Memory B cell (primary cell): Measurements from ENCODE around the gene ST6GALNAC5.

ENCODE experiments used
- ATAC-seq: fragments of 150-1000 bp; cut with Tn5 transposase; 2 replicates; pipeline ENCODE4 v1.10.0; 2021; ENCODE audit warnings: low read depth, mild to moderate bottlenecking, moderate library complexity
- DNase-seq, 2 donors: peaks; one replicate each; pipeline ENCODE4 v3.0.0; 2022; ENCODE audit warnings: low spot score in 2 of 2
- H3K27ac Mint-ChIP-seq: one replicate; pipeline ENCODE4 v1.8.0; 2022; ENCODE audit warnings: mild to moderate bottlenecking, moderate library complexity, mixed read lengths
- H3K27me3 Mint-ChIP-seq: one replicate; pipeline ENCODE4 v1.8.0; 2022; ENCODE audit warnings: mixed read lengths
- H3K36me3 Mint-ChIP-seq: one replicate; pipeline ENCODE4 v1.8.0; 2022; ENCODE audit warnings: mild to moderate bottlenecking, mixed read lengths
- H3K4me1 Mint-ChIP-seq: one replicate; pipeline ENCODE4 v1.8.0; 2022; ENCODE audit warnings: mixed read lengths
- H3K4me3 Mint-ChIP-seq: one replicate; pipeline ENCODE4 v1.8.0; 2022; ENCODE audit warnings: mild to moderate bottlenecking, moderate library complexity, mixed read lengths
- H3K9me3 Mint-ChIP-seq: one replicate; pipeline ENCODE4 v1.8.0; 2022; ENCODE audit warnings: mixed read lengths

Gene ST6GALNAC5

GRCh38 chr1:77018761-77019160 is 151.5 kb downstream of the ST6GALNAC5 start:
- H3K27ac Mint-ChIP-seq, result no peak overlapping the region
- H3K4me1 Mint-ChIP-seq, result no peaks in the 10 kb centered on the region
- no peak overlapping the region for H3K4me3 Mint-ChIP-seq
- no peaks in the 10 kb centered on the region for H3K36me3 Mint-ChIP-seq
- H3K9me3 Mint-ChIP-seq, result no peaks in the 10 kb centered on the region
- peaks cover 2% of the 10 kb centered on the region for H3K27me3 Mint-ChIP-seq
- DNase-seq (no peak), ATAC-seq (no peak)

- Mint-ChIP-seq H3K4me1 (no peaks in the 10 kb centered on the region), H3K36me3 (no peaks in the 10 kb centered on the region), H3K27ac (no peak overlapping the region), H3K27me3 (peaks cover 5% of the 10 kb centered on the region), H3K9me3 (no peaks in the 10 kb centered on the region), H3K4me3 (no peak overlapping the region)
- ATAC-seq (no peak), DNase-seq (no peak)
These were observed 154.5 kb downstream of the ST6GALNAC5 start for GRCh38 chr1:77021732-77022131.

DNA sequence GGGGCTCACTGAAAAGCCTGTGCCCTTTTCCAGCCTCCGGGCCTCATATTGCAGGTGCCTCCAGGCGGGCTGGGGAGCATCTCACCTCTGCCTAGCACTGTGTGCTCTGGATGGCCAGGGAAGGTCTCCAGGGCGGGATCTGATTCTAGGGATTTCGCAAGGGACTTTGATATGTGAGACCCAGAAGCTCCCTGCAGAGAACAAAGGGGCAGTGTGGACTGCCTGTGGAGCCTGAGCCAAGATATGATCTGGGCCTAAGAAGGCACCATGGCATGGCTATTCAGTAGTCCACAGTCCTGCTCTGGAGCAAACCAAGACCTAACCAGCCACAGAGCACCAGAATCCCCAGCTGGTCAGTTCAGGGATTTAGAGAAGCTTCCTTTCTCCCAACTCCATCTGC is 157.2 kb downstream of the ST6GALNAC5 start:
- H3K4me1 Mint-ChIP-seq, result no peaks in the 10 kb centered on the region
- ATAC-seq, result no peak
- no peaks in the 10 kb centered on the region for H3K36me3 Mint-ChIP-seq
- H3K27ac Mint-ChIP-seq, result no peak overlapping the region
- H3K9me3 Mint-ChIP-seq, result no peaks in the 10 kb centered on the region
- no peak overlapping the region for H3K4me3 Mint-ChIP-seq
- no peak for DNase-seq
- H3K27me3 Mint-ChIP-seq, result peaks cover 7% of the 10 kb centered on the region

DNA sequence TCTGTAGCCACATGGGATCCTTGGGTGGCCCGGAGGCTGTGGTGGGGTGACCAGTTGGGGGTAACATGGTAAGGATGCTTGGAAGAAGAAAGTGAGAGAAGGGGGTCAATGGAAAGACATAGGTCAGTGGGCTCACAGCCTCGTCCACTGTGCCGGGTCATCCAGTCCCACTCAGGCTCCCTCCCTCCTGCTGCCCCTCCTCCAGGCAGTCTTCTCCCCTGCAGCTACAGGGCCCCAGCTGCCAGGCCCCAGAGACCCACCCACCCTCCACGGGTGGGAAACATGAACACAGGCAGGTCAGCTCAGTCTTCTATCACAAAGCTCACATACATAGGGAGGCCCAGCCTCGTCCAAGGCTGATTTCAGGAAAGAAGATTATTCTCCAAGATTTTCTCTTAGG is 158.3 kb downstream of the ST6GALNAC5 start:
- H3K36me3 Mint-ChIP-seq, result no peaks in the 10 kb centered on the region
- H3K4me1 Mint-ChIP-seq, result no peaks in the 10 kb centered on the region
- H3K9me3 Mint-ChIP-seq, result no peaks in the 10 kb centered on the region
- DNase-seq (no peak), ATAC-seq (no peak)
- peaks cover 7% of the 10 kb centered on the region for H3K27me3 Mint-ChIP-seq
- H3K27ac Mint-ChIP-seq, result no peak overlapping the region
- H3K4me3 Mint-ChIP-seq, result no peak overlapping the region

- H3K4me1 Mint-ChIP-seq, result no peaks in the 10 kb centered on the region
These were observed 158.9 kb downstream of the ST6GALNAC5 start for GRCh38 chr1:77026135-77026534.

DNA sequence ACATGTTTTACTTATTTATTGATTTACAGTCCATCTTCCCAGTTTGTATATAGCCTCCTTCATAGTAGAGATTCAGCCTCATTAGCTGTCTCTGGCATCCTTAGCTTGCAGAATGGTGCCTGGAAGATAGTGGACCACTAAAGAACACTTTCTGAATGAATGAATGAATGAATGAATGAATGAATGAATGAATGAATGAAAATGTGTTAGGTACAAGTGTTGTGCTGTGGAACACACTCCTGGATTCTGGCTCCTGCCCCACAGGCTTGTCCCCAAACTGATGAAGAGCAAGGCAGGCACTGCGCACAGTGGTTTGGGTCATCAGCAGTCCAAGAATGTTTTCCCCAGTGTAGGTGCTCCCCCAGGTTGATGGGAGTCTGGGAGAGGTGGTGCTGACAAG is 159.4 kb downstream of the ST6GALNAC5 start:
- peaks cover 7% of the 10 kb centered on the region for H3K27me3 Mint-ChIP-seq
- no peaks in the 10 kb centered on the region for H3K4me1 Mint-ChIP-seq
- ATAC-seq, result no peak
- H3K36me3 Mint-ChIP-seq, result no peaks in the 10 kb centered on the region
- H3K9me3 Mint-ChIP-seq, result no peaks in the 10 kb centered on the region
- no peak overlapping the region for H3K27ac Mint-ChIP-seq
- DNase-seq, result no peak
- H3K4me3 Mint-ChIP-seq, result no peak overlapping the region

More at GRCh38 chr1:77026135-77026534, 158.9 kb downstream of the ST6GALNAC5 start:
- Mint-ChIP-seq H3K27me3 (peaks cover 7% of the 10 kb centered on the region), H3K27ac (no peak overlapping the region), H3K9me3 (no peaks in the 10 kb centered on the region), H3K36me3 (no peaks in the 10 kb centered on the region), H3K4me3 (no peak overlapping the region)
- ATAC-seq (no peak), DNase-seq (no peak)

DNA sequence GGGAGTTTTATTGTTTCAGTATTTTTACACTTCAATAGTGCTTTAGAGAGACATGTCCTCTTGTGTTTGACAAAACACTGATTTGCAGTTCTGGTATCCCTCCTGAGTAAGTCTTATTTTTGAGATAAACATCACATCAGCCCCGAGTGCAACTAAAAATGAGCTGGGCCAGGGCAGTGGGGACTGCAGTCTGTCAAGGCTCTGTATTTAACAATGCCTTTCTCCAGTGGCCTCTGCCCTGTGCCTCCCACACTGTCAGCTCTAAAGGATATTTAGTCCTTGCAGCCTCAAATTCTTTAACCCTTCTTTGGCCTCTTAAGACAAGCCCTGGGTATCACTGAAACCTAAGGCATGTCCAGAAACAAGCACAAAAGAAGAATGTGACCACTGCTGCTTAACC is 160.6 kb downstream of the ST6GALNAC5 start:
- Mint-ChIP-seq H3K27me3 (peaks cover 9% of the 10 kb centered on the region), H3K27ac (no peak overlapping the region), H3K4me1 (no peaks in the 10 kb centered on the region), H3K9me3 (no peaks in the 10 kb centered on the region), H3K36me3 (no peaks in the 10 kb centered on the region), H3K4me3 (no peak overlapping the region)
- no peak for ATAC-seq
- no peak for DNase-seq

DNA sequence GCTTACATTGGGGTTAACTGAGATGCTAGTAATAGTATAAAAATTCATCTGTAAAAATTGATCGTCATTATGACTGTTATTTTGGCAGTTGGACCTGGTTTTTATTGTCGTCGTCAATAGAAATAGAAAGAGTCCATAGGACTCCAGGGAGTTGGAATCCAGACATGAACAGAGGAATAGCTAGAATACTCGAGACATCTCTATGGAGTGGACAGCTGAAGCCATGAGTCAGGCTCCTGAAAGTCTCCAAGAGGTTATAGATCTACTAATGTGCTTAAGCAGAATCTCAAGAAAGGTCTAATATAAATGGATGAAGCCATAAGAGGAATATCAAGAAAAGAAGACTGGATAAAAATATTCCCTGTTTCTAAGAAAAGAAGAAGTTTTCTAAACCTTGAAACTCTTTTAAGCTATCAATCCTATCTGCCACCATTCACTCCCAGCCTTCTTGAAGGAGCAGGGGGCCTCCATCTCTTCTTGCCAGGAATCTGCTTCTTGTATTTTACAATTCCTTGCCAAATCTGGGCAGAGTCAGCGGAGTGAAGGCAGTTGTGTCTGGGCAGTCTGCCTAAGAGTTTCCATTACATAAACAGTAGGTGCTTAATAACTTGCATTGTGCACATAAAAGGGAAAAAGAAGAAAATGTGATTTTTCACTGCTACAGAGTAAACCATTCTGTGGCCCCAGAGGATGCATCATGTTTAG is 163.3 kb downstream of the ST6GALNAC5 start:
- no peaks in the 10 kb centered on the region for H3K4me1 Mint-ChIP-seq
- ATAC-seq (no peak), DNase-seq (no peak)
- peaks cover 3% of the 10 kb centered on the region for H3K9me3 Mint-ChIP-seq
- H3K27ac Mint-ChIP-seq, result no peak overlapping the region
- H3K36me3 Mint-ChIP-seq, result no peaks in the 10 kb centered on the region
- H3K4me3 Mint-ChIP-seq, result no peak overlapping the region
- peaks cover 12% of the 10 kb centered on the region for H3K27me3 Mint-ChIP-seq

DNA sequence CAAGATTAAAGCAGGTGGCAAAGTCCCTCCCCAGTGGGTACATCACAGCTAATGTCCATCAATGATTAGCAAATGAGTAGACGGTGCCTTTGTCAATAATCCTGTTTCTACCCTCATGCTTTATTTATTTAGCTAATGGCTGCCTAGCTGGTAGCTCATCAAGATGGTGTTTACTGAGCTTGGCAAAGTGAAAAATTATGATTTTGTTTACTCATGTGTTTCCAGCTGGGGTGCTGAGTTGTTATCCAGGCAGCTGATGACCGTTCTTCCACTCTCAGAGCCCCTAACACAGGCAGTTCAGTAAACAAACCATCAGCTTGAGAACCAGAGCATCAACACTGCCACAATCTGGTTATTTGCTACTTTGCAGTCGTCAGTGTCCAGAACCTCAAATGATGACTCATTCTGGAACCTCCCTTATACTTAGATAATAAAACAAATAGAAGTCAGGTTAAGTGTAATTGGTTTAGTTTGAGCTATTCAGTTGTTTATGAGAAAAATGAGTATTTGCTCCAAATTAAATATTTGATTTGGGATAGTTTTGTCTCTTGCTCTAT is 163.9 kb downstream of the ST6GALNAC5 start:
- peaks cover 12% of the 10 kb centered on the region for H3K27me3 Mint-ChIP-seq
- peaks cover 3% of the 10 kb centered on the region for H3K9me3 Mint-ChIP-seq
- ATAC-seq (no peak), DNase-seq (no peak)
- no peak overlapping the region for H3K27ac Mint-ChIP-seq
- H3K4me1 Mint-ChIP-seq, result no peaks in the 10 kb centered on the region
- no peak overlapping the region for H3K4me3 Mint-ChIP-seq
- no peaks in the 10 kb centered on the region for H3K36me3 Mint-ChIP-seq

- DNase-seq, result no peak
- ATAC-seq, result no peak
- H3K4me3 Mint-ChIP-seq, result no peak overlapping the region
These were observed 169.3 kb downstream of the ST6GALNAC5 start for GRCh38 chr1:77036560-77036959.

DNA sequence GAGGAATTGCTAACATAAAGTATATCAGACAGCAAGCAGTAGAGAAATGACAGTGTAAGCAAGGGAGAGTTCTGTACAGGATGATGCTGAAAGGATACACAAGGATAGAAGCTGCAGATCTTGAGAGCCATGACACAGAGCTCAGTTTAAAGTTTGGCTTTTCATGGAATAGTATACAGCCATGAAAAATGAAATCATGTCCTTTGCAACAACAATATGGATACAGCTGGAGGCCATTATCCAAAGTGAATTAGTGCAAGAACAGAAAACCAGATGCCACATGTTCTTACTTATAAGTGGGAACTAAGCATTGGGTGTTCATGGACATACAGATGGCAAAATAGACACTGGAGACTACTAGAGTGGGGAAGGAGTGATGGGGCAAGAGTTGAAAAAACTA is 169.8 kb downstream of the ST6GALNAC5 start:
- Mint-ChIP-seq H3K4me3 (no peak overlapping the region), H3K27me3 (peaks cover 8% of the 10 kb centered on the region), H3K27ac (no peak overlapping the region), H3K36me3 (no peaks in the 10 kb centered on the region), H3K4me1 (no peaks in the 10 kb centered on the region), H3K9me3 (peaks cover 7% of the 10 kb centered on the region)
- no peak for ATAC-seq
- DNase-seq, result no peak

More at GRCh38 chr1:77036560-77036959, 169.3 kb downstream of the ST6GALNAC5 start:
- no peaks in the 10 kb centered on the region for H3K36me3 Mint-ChIP-seq
- no peaks in the 10 kb centered on the region for H3K4me1 Mint-ChIP-seq
- peaks cover 7% of the 10 kb centered on the region for H3K9me3 Mint-ChIP-seq
- no peak overlapping the region for H3K27ac Mint-ChIP-seq
- H3K27me3 Mint-ChIP-seq, result peaks cover 8% of the 10 kb centered on the region

- DNase-seq, result no peak
- ATAC-seq, result no peak
- H3K27me3 Mint-ChIP-seq, result peaks cover 6% of the 10 kb centered on the region
- no peaks in the 10 kb centered on the region for H3K36me3 Mint-ChIP-seq
- no peaks in the 10 kb centered on the region for H3K4me1 Mint-ChIP-seq
- H3K27ac Mint-ChIP-seq, result no peak overlapping the region
- H3K9me3 Mint-ChIP-seq, result peaks cover 7% of the 10 kb centered on the region
- no peak overlapping the region for H3K4me3 Mint-ChIP-seq
These were observed 170.7 kb downstream of the ST6GALNAC5 start for GRCh38 chr1:77038000-77038399.

GRCh38 chr1:77039111-77039510 is 171.8 kb downstream of the ST6GALNAC5 start:
- no peak overlapping the region for H3K27ac Mint-ChIP-seq
- H3K9me3 Mint-ChIP-seq, result peaks cover 4% of the 10 kb centered on the region
- no peak for DNase-seq
- ATAC-seq, result no peak
- H3K4me1 Mint-ChIP-seq, result no peaks in the 10 kb centered on the region
- H3K36me3 Mint-ChIP-seq, result no peaks in the 10 kb centered on the region
- peaks cover 1% of the 10 kb centered on the region for H3K27me3 Mint-ChIP-seq
- no peak overlapping the region for H3K4me3 Mint-ChIP-seq

GRCh38 chr1:77039739-77040138 is 172.5 kb downstream of the ST6GALNAC5 start:
- Mint-ChIP-seq H3K27me3 (no peaks in the 10 kb centered on the region), H3K27ac (no peak overlapping the region), H3K4me1 (no peaks in the 10 kb centered on the region), H3K36me3 (no peaks in the 10 kb centered on the region), H3K9me3 (peaks cover 4% of the 10 kb centered on the region), H3K4me3 (no peak overlapping the region)
- DNase-seq (no peak), ATAC-seq (no peak)

DNA sequence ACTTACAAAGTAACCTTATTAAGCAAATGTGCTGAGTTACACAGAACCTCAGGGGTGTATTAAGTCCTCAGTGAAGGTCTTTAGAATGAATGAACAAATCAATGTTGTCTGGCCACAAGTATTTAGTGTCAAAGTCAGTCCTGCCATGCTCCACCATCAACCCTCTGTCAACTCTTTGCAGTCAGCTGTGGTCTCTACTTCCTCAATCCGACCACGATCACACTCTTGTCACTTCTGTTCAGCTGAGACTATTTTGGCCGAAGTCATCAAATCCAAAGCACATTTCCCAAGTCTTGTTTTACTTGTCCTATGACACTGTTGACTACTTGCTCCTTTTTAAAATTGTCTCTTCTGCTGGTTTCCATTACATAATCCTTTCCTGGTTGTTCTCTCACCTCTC is 173.5 kb downstream of the ST6GALNAC5 start:
- DNase-seq (no peak), ATAC-seq (no peak)
- H3K4me3 Mint-ChIP-seq, result no peak overlapping the region
- no peaks in the 10 kb centered on the region for H3K4me1 Mint-ChIP-seq
- peaks cover 3% of the 10 kb centered on the region for H3K27me3 Mint-ChIP-seq
- no peak overlapping the region for H3K27ac Mint-ChIP-seq
- H3K9me3 Mint-ChIP-seq, result peaks cover 4% of the 10 kb centered on the region
- H3K36me3 Mint-ChIP-seq, result no peaks in the 10 kb centered on the region
